ENCODE measurements around the gene CHRM5. TPM values are rescaled to one million over a fixed set of nuclear protein-coding genes. Genes with fewer than 3 reads are reported as not detected.
"Not testable (repeated sequence)": the region's sequence is repeated elsewhere in the genome, so short reads cannot be mapped to it uniquely, and the experiment has no call there.

The CHRM5 gene
- total RNA-seq, 4 donors from 2014 or later, result 0.21 to 0.98 (median 0.37) TPM

GRCh38 chr15:33985751-33986150 is 17.5 kb downstream of the CHRM5 start:
- H3K9me3 ChIP-seq, result no peaks in the 10 kb centered on the region
- H3K27ac ChIP-seq, result peak overlapping the region in 2 of 4 donors; percentile 17 to 75

GRCh38 chr15:33987444-33987843 is 19.1 kb downstream of the CHRM5 start:
- no peak for DNase-seq (ENCODE audit: low spot score in 2 of 2)
- 94 to 98% methylated on average over 3 of the region's 3 CpGs for WGBS, 2 donors
- Histone ChIP-seq H3K4me1 (peaks cover 0 to 9% (median 0%) of the 10 kb centered on the region in 4 donors), H3K27me3 (no peaks in the 10 kb centered on the region), H3K4me3 (no peak overlapping the region), H3K9me3 (no peaks in the 10 kb centered on the region), H3K36me3 (no peaks in the 10 kb centered on the region), H3K27ac (no peak overlapping the region)
- TF ChIP-seq POLR2A (IDR thresholded peaks at IDR 0.05) (no peak), CTCF (IDR thresholded peaks at IDR 0.05) (no peak), EP300 (IDR thresholded peaks at IDR 0.05) (no peak)

More at GRCh38 chr15:33985751-33986150, 17.5 kb downstream of the CHRM5 start:
- TF ChIP-seq POLR2A (IDR thresholded peaks at IDR 0.05) (no peak), CTCF (IDR thresholded peaks at IDR 0.05) (no peak), EP300 (IDR thresholded peaks at IDR 0.05) (no peak)
- Histone ChIP-seq H3K4me3 (no peak overlapping the region), H3K36me3 (no peaks in the 10 kb centered on the region), H3K4me1 (peaks cover 0 to 9% (median 0%) of the 10 kb centered on the region in 4 donors), H3K27me3 (no peaks in the 10 kb centered on the region)
- WGBS, 2 donors, result 60 to 63% methylated on average over 3 of the region's 3 CpGs
- no peak for DNase-seq (ENCODE audit: low spot score in 2 of 2)

GRCh38 chr15:33988384-33988783 is 20.1 kb downstream of the CHRM5 start:
- H3K9me3 ChIP-seq, result no peaks in the 10 kb centered on the region
- 83 to 91% methylated on average over 4 of the region's 4 CpGs for WGBS, 2 donors

GRCh38 chr15:33994005-33994615 is 25.8 kb downstream of the CHRM5 start:
- TF ChIP-seq CTCF (IDR thresholded peaks at IDR 0.05) (no peak), EP300 (IDR thresholded peaks at IDR 0.05) (no peak), POLR2A (IDR thresholded peaks at IDR 0.05) (no peak)
- DNase-seq (ENCODE audit: low spot score in 2 of 2), result no peak
- no peak overlapping the region for H3K4me3 ChIP-seq
- 73 to 75% methylated on average over 9 of the region's 9 CpGs for WGBS, 2 donors
- H3K4me1 ChIP-seq, result no peaks in the 10 kb centered on the region
- no peaks in the 10 kb centered on the region for H3K36me3 ChIP-seq
- no peaks in the 10 kb centered on the region for H3K9me3 ChIP-seq
- H3K27ac ChIP-seq, result no peak overlapping the region
- no peaks in the 10 kb centered on the region for H3K27me3 ChIP-seq

More at GRCh38 chr15:33988384-33988783, 20.1 kb downstream of the CHRM5 start:
- no peak overlapping the region for H3K27ac ChIP-seq
- no peak for DNase-seq (ENCODE audit: low spot score in 2 of 2)
- no peaks in the 10 kb centered on the region for H3K36me3 ChIP-seq
- H3K4me1 ChIP-seq, result peaks cover 0 to 9% (median 0%) of the 10 kb centered on the region in 4 donors
- no peaks in the 10 kb centered on the region for H3K27me3 ChIP-seq
- no peak overlapping the region for H3K4me3 ChIP-seq
- no peak for TF ChIP-seq EP300 (IDR thresholded peaks at IDR 0.05)
- no peak for TF ChIP-seq POLR2A (IDR thresholded peaks at IDR 0.05)
- no peak for TF ChIP-seq CTCF (IDR thresholded peaks at IDR 0.05)

- not testable (repeated sequence) for H3K4me1 ChIP-seq; H3K27ac ChIP-seq; H3K4me3 ChIP-seq; H3K36me3 ChIP-seq; H3K9me3 ChIP-seq; DNase-seq (ENCODE audit: low spot score in 2 of 2); H3K27me3 ChIP-seq
- 94 to 98% methylated on average over 9 to 10 of the region's 10 CpGs for WGBS, 2 donors
Measured at GRCh38 chr15:33995666-33996065, 27.4 kb downstream of the CHRM5 start.

All from tibial nerve (tissue), 4 donors.